GM13977 (cell line): Measurements from ENCODE around the gene HMGB1.
"Not testable (repeated sequence)": the region's sequence is repeated elsewhere in the genome, so short reads cannot be mapped to it uniquely, and the experiment has no call there.

Experiments used
- DNase-seq: peaks from one replicate; pipeline ENCODE4 v3.0.0; 2012; ENCODE audit warnings: low spot score
- in situ Hi-C: fragments of 300-500 bp; cut with MboI; formaldehyde crosslinking; loops from one replicate; pipeline ENCODE4 v1.12.0; 2022; ENCODE audit warnings: low sequenced_read_pairs, low pct_unique_long_range_greater_than_20kb, mixed read lengths, inconsistent platforms; ENCODE audit not compliant: unreplicated experiment
- TF ChIP-seq, protein P1 (sequence below): IDR thresholded peaks from 2 replicates; pipeline ENCODE4 v1.5.1; 2012; ENCODE audit warnings: mild to moderate bottlenecking, control low read depth; ENCODE audit not compliant: insufficient read depth; ENCODE audit errors: extremely low read depth, missing control alignments

The HMGB1 gene

DNA sequence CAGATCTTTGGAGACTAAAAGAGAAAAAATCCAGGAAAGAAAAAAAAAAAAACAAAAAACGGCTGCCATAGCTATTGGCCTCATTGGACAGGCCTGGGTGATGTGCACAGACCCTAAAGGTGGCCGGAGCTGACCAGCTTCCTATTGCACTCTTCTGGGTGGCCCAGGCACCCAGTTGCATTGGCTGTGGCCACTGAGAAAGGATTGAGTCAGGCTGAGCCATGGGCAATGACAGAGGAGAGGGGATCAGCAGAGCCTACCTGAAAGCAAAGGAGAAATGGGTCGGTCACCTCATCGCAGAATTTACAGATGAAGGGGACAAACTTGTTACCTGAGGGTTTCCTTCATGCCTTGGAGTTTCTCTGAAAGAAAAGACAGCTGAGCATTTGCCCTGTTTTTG, 17.3 kb downstream of the HMGB1 start:
- TF ChIP-seq, protein P1, sequence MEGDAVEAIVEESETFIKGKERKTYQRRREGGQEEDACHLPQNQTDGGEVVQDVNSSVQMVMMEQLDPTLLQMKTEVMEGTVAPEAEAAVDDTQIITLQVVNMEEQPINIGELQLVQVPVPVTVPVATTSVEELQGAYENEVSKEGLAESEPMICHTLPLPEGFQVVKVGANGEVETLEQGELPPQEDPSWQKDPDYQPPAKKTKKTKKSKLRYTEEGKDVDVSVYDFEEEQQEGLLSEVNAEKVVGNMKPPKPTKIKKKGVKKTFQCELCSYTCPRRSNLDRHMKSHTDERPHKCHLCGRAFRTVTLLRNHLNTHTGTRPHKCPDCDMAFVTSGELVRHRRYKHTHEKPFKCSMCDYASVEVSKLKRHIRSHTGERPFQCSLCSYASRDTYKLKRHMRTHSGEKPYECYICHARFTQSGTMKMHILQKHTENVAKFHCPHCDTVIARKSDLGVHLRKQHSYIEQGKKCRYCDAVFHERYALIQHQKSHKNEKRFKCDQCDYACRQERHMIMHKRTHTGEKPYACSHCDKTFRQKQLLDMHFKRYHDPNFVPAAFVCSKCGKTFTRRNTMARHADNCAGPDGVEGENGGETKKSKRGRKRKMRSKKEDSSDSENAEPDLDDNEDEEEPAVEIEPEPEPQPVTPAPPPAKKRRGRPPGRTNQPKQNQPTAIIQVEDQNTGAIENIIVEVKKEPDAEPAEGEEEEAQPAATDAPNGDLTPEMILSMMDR: no peak
- DNase-seq: no peak
- in situ Hi-C loops: no loop called here

DNA sequence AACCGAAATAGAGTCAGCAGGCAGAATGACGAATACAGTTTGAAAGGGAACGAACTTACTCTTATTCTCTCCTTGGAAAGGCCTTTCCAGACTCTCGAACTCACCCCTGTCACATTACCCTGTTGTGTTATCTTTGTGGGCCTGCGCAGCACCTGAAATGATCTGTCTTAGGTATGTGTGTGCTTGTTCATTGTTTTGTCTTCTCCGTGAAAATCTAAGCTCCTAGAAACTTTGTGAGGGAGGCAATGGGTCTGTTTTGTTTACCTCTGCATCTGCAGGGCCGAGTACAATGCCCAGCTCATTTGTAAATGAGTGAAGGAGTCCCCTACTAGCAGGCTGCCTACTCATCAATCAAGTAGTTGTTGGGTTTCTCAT, 19.6 kb downstream of the HMGB1 start:
- DNase-seq: no peak
- TF ChIP-seq, protein P1: no peak
- in situ Hi-C loops: no loop called here

DNA sequence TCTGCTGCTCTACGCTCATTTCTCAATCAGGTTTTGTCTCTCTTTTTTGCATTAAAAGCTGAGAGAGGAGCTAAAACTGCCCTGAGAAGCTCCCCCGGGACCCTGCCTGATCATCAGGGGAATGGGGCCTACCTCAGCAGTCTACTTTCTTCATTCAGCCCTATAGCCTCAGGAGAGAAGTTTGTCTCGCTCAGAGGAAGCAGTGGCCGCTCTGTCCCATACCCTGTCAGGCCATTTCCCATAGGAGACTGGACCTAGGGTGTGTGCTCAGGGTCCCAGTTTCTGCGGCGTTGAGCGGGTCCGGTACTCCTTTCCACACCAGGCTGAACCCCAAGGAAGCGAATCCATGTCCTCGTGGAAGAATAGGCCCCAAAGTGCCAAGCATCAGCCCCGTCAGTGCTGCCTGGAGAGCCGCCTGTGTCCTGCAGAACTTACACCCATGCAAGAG, 21.8 kb downstream of the HMGB1 start:
- DNase-seq: peak; percentile 68
- in situ Hi-C loops: no loop called here
- TF ChIP-seq, protein P1: no peak

DNA sequence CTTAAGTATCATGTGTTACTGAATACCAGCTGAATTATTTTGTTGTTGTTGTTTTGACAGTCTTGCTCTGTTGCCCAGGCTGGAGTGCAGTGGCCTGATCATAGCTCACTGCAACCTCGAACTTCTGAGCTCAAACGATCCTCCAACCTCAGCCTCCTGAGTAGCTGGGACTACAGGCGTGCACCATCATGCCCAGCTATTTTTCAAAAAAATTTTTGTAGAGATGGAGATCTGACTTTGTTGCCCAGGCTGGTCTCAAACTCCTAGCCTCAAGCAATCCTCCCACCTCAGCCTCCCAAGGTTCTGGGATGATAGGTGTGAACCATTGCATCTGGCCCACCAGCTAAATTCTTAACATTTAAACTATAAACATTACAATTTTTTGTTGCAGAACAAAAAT, 22.2 kb downstream of the HMGB1 start:
- DNase-seq, in situ Hi-C loops: not testable (repeated sequence)

DNA sequence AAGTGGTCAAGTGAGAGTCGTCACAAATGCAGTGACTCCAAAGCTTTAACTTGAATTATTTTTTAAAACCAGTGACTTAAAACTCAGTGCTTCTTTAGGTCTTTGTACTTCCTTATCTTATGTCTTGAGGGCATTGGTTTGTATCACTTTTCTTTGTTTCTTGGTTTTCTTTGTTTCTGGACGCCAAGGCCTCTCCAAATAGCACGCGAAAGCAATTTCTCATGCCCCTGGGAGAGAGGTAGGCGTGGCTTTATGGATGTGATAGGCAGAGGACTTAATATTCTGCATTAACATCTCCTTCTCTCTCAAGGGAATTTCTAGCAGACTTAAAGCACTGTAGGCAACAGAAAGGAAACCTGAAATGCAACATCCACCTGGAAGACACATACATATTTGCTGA, 22.8 kb downstream of the HMGB1 start:
- TF ChIP-seq, protein P1: no peak
- peak; percentile 40 for DNase-seq
- in situ Hi-C loops: no loop called here

DNA sequence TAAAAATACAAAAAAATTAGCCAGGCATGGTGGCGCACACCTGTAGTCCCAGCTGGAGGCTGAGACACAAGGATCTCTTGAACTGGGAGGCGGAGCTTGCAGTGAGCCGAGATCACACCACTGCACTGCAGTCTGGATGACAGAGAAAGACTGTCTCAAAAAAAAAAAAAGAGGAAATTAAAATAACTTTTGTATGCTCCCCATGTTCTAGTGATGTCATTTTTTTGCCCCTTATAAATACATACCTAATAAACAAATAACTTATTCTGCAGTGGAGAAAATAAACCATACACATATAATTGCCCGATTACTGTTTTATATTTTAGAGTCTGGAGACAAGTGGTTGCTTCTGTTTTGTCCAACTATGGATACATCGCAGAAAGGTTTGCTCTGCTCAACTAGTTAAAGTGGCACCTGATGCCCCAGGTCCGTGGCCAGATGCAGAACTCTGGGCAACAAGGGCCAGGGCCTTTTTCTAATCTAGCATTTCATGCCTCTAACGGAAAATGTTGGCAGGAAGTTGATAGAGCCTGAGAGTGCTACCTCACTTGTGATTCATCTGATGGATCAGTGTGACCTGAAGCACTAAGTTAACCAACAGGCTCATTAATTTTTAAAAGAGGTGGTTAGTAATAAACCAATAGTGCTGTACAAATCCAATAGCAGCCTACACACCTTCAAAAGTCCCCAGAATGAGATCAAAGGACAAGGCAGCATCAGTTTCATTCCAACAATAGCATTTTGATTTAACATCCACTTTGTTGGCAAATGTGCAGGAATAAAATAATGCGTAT, 24.6 kb downstream of the HMGB1 start:
- no peak for DNase-seq
- TF ChIP-seq, protein P1: no peak
- in situ Hi-C loops: no loop called here

DNA sequence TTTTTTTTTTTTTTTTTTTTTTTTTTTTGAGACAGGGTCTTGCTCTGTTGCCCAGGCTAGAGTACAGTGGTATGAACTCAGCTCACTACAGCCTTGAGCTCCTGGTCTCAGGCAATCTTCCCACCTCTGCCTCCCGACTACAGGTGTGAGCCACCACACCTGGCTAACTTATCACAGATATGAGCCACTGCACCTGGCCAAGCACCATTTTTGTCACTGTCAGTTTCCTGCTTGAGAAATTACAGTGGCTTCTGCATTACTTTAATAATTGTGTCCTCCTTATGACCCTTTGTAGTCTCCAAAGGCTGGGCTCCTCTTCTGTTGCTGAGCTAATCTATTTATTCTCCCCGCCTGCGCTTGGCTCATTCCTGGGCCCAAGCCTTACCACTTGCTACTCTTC, 27.4 kb downstream of the HMGB1 start:
- TF ChIP-seq, protein P1: no peak
- in situ Hi-C loops: no loop called here
- DNase-seq: no peak
